HepG2 (cell line): ENCODE results near the gene QRICH2. TPM values are rescaled to one million over a fixed set of nuclear protein-coding genes. Genes with fewer than 3 reads are reported as not detected.
A peak's percentile ranks its signal among the peaks of the same experiment; 100 is the strongest.

Source experiments
- FOXK1 ChIP-seq: sonication (generic); formaldehyde crosslinking; IDR thresholded peaks from 2 replicates; pipeline ENCODE4 v1.4.0; 2020; ENCODE audit warnings: low read depth, missing genetic modification reagents, borderline replicate concordance
- HDAC6 ChIP-seq: fragments of 200-600 bp; sonication (generic); IDR thresholded peaks from 2 replicates; pipeline ENCODE4 v1.7.0; 2017; ENCODE audit warnings: mild to moderate bottlenecking, antibody characterized with exemption, low read length, low read depth
- HOXA7 ChIP-seq: sonication (generic); formaldehyde crosslinking; IDR thresholded peaks from 2 replicates; pipeline ENCODE4 v1.8.1; 2022; ENCODE audit warnings: mild to moderate bottlenecking, missing genetic modification reagents, moderate library complexity
- MEF2D ChIP-seq: sonication (generic); formaldehyde crosslinking; IDR thresholded peaks from 2 replicates; pipeline ENCODE4 v1.5.1; 2020; ENCODE audit warnings: mild to moderate bottlenecking, missing genetic modification reagents
- PCBP2 ChIP-seq: fragments of 200-400 bp; formaldehyde crosslinking; optimal IDR thresholded peaks from 2 replicates; pipeline ENCODE3; 2018; ENCODE audit warnings: low read length, low read depth; ENCODE audit not compliant: poor library complexity, severe bottlenecking
- PHF21A ChIP-seq: sonication (generic); formaldehyde crosslinking; IDR thresholded peaks from 2 replicates; pipeline ENCODE4 v1.5.0; 2020; ENCODE audit warnings: mild to moderate bottlenecking, missing genetic modification reagents
- REXO4 ChIP-seq: sonication (generic); formaldehyde crosslinking; IDR thresholded peaks from 2 replicates; pipeline ENCODE4 v1.8.0; 2022; ENCODE audit warnings: missing genetic modification reagents, mild to moderate bottlenecking, borderline replicate concordance
- SMAD1 ChIP-seq: sonication (generic); formaldehyde crosslinking; IDR thresholded peaks from 2 replicates; pipeline ENCODE4 v1.4.0; 2020; ENCODE audit warnings: missing genetic modification reagents, low read depth, mild to moderate bottlenecking, borderline replicate concordance
- SNAPC4 ChIP-seq: sonication (generic); formaldehyde crosslinking; IDR thresholded peaks from 2 replicates; pipeline ENCODE4 v1.4.0; 2020; ENCODE audit warnings: mild to moderate bottlenecking, missing genetic modification reagents
- TGIF2 ChIP-seq: IDR thresholded peaks from 2 replicates; pipeline ENCODE4 v1.6.1; 2016; ENCODE audit warnings: control low read depth, missing compliant biosample characterization
- TOE1 ChIP-seq: sonication (generic); formaldehyde crosslinking; IDR thresholded peaks from 2 replicates; pipeline ENCODE4 v1.4.0; 2020; ENCODE audit warnings: mild to moderate bottlenecking, missing genetic modification reagents
- ZBTB2 ChIP-seq: sonication (generic); formaldehyde crosslinking; IDR thresholded peaks from 2 replicates; pipeline ENCODE4 v1.8.0; 2022; ENCODE audit warnings: low read depth, missing genetic modification reagents
- ZBTB7A ChIP-seq: sonication (generic); formaldehyde crosslinking; IDR thresholded peaks from 2 replicates; pipeline ENCODE4 v1.8.0; 2022; ENCODE audit warnings: mild to moderate bottlenecking, missing genetic modification reagents
- ZFAT ChIP-seq: sonication (generic); formaldehyde crosslinking; conservative IDR thresholded peaks from 2 replicates; pipeline ENCODE4 v1.8.1; 2023; ENCODE audit warnings: missing genetic modification reagents, inconsistent platforms
- ZFP62 ChIP-seq: sonication (generic); formaldehyde crosslinking; IDR thresholded peaks from 2 replicates; pipeline ENCODE4 v1.4.0; 2020; ENCODE audit warnings: missing genetic modification reagents
- ZMAT3 ChIP-seq: sonication (generic); formaldehyde crosslinking; conservative IDR thresholded peaks from 2 replicates; pipeline ENCODE4 v1.7.0; 2021; ENCODE audit warnings: missing genetic modification reagents
- ZNF3 ChIP-seq: IDR thresholded peaks from 2 replicates; pipeline ENCODE4 v1.7.0; 2017; ENCODE audit warnings: inconsistent platforms
- ZNF674 ChIP-seq: sonication (generic); formaldehyde crosslinking; IDR thresholded peaks from 2 replicates; pipeline ENCODE4 v1.5.0; 2020; ENCODE audit warnings: low read depth, mild to moderate bottlenecking, missing genetic modification reagents
- ZNF879 ChIP-seq: sonication (generic); formaldehyde crosslinking; IDR thresholded peaks from 2 replicates; pipeline ENCODE4 v1.8.1; 2023; ENCODE audit warnings: missing genetic modification reagents
- polyA plus RNA-seq, 8 experiments: library from polyadenylated mRNA; depleted of rRNA in 3 of 8; stranded (reverse) in 7 of 8; unstranded in 1 of 8; fragments of >200 nt; fragmentation: Illumina TruSeq in 4 of 8; extraction: Trizol in 4 of 8; gene quantifications; 2 replicates each; pipeline versions ENCODE4 v1.2.1 to v1.2.3, GENCODE V29; 2011 to 2016; ENCODE audit warnings: low read depth in 4 of 8, missing spikeins in 1 of 8, mixed read lengths in 1 of 8; ENCODE audit not compliant: insufficient read depth in 1 of 8
- total RNA-seq, 5 experiments: library from RNA; depleted of rRNA; stranded (reverse); fragments of >200 nt; fragmentation: Illumina TruSeq; extraction: Trizol; gene quantifications; 2 replicates each; pipeline ENCODE4 v1.2.3, GENCODE V29; 2016; ENCODE audit warnings: low read depth in 1 of 5
- TF ChIP-seq, protein P1 (sequence below): sonication (generic); formaldehyde crosslinking; IDR thresholded peaks from 2 replicates; pipeline ENCODE4 v1.4.0; 2020; ENCODE audit warnings: missing genetic modification reagents
- TF ChIP-seq, protein P2 (sequence below): sonication (generic); formaldehyde crosslinking; IDR thresholded peaks from 2 replicates; pipeline ENCODE4 v1.9.0; 2022; ENCODE audit warnings: low read depth, missing genetic modification reagents

Gene QRICH2
- total and polyA plus RNA-seq, 2 of the 13 experiments (the other 11 are each of a cell fraction or from before 2014, with no cell fraction given), result 3.7 to 5.7 TPM

GRCh38 chr17:76345377-76345974 lies 37.4 kb upstream of the QRICH2 start (continued):
- no peak for TF ChIP-seq HOXA7 (CRISPR knock-in tag)
- no peak for TF ChIP-seq TOE1 (CRISPR knock-in tag)
- TF ChIP-seq PCBP2, result no peak
- TF ChIP-seq, protein P1, sequence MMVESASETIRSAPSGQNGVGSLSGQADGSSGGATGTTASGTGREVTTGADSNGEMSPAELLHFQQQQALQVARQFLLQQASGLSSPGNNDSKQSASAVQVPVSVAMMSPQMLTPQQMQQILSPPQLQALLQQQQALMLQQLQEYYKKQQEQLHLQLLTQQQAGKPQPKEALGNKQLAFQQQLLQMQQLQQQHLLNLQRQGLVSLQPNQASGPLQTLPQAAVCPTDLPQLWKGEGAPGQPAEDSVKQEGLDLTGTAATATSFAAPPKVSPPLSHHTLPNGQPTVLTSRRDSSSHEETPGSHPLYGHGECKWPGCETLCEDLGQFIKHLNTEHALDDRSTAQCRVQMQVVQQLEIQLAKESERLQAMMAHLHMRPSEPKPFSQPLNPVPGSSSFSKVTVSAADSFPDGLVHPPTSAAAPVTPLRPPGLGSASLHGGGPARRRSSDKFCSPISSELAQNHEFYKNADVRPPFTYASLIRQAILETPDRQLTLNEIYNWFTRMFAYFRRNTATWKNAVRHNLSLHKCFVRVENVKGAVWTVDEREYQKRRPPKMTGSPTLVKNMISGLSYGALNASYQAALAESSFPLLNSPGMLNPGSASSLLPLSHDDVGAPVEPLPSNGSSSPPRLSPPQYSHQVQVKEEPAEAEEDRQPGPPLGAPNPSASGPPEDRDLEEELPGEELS (CRISPR knock-in tag), result no peak; the same call in none of the 2 replicates
- peak; percentile 69 for TF ChIP-seq PHF21A (CRISPR knock-in tag)
- no peak for TF ChIP-seq ZNF3 (CRISPR knock-in tag)
- TF ChIP-seq TGIF2, result no peak
- no peak for TF ChIP-seq ZMAT3 (CRISPR knock-in tag)
- peak; percentile 45; the same call in 1 of the 2 replicates for TF ChIP-seq FOXK1 (CRISPR knock-in tag)
- no peak for TF ChIP-seq ZFAT
- no peak for TF ChIP-seq SMAD1 (CRISPR knock-in tag)
- no peak for TF ChIP-seq HDAC6
- no peak for TF ChIP-seq ZNF879 (CRISPR knock-in tag)
- no peak for TF ChIP-seq ZBTB7A (CRISPR knock-in tag)
- no peak for TF ChIP-seq ZBTB2 (CRISPR knock-in tag)
- TF ChIP-seq MEF2D (CRISPR knock-in tag), result no peak
- TF ChIP-seq ZNF674 (CRISPR knock-in tag), result no peak
- TF ChIP-seq, protein P2, sequence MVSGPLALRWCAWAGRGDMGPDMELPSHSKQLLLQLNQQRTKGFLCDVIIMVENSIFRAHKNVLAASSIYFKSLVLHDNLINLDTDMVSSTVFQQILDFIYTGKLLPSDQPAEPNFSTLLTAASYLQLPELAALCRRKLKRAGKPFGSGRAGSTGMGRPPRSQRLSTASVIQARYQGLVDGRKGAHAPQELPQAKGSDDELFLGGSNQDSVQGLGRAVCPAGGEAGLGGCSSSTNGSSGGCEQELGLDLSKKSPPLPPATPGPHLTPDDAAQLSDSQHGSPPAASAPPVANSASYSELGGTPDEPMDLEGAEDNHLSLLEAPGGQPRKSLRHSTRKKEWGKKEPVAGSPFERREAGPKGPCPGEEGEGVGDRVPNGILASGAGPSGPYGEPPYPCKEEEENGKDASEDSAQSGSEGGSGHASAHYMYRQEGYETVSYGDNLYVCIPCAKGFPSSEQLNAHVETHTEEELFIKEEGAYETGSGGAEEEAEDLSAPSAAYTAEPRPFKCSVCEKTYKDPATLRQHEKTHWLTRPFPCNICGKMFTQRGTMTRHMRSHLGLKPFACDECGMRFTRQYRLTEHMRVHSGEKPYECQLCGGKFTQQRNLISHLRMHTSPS (CRISPR knock-in tag), result no peak
- no peak for TF ChIP-seq ZFP62
- TF ChIP-seq REXO4 (CRISPR knock-in tag), result no peak
- TF ChIP-seq SNAPC4 (CRISPR knock-in tag), result no peak
